Measurements from ENCODE around the gene SAMD3. TPM values are rescaled to one million over a fixed set of nuclear protein-coding genes. Genes with fewer than 3 reads are reported as not detected.
"Not testable (repeated sequence)": the region's sequence is repeated elsewhere in the genome, so short reads cannot be mapped to it uniquely, and the experiment has no call there.

SAMD3 gene
- total RNA-seq, 1 experiment from 2014 or later = 0.39 TPM

DNA sequence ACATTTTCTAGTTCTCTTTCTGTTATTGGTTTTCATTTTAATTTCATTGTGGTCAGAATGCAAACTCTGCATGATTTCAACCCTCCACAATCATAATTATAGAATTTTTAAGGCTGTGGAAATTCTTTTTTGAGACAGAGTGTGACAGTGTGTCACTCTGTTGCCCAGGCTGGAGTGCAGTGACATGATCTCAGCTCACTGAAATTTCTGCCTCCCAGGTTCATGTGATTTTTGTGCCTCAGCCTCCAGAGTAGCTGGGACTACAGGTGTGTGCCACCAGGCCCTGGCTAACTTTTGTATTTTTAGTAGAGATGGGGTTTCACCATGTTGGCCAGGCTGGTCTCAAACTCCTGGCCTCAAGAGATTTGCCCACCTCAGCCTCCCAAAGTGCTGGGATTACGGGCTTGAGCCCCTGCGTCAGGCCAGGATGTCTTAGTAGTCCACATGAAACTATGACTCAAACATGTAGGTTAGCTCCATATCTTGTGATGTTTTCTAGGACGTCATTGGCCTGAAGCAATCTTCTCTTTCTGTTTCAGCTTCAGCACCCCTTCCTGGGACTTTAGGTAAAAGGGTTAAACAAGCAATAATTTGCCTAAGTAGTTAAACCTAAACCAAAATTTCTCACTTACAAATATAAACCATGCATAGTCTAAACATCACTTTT lies 47.4 kb upstream of the SAMD3 start:
- Histone ChIP-seq H2BK120ac (ENCODE audit: low read depth, low read length, poor library complexity, severe bottlenecking) (no peak overlapping the region), H2BK15ac (ENCODE audit: low read depth, low read length) (no peak overlapping the region), H4K5ac (ENCODE audit: insufficient read length, low read depth, low read length) (no peak overlapping the region), H3K4me1 (ENCODE audit: insufficient read depth, low read length) (no peaks in the 10 kb centered on the region), H3K18ac (ENCODE audit: insufficient read length, low read depth, low read length) (no peak overlapping the region), H2BK12ac (ENCODE audit: insufficient read length, low read depth, low read length) (no peak overlapping the region), H3K23me2 (ENCODE audit: insufficient read length, low read depth, low read length, poor library complexity, severe bottlenecking) (no peaks in the 10 kb centered on the region), H4K91ac (ENCODE audit: insufficient read length, low read depth, low read length) (no peak overlapping the region), H3K79me2 (ENCODE audit: insufficient read depth, low read length) (no peaks in the 10 kb centered on the region), H3K9ac (ENCODE audit: extremely low read depth, insufficient read length, low read length) (no peak overlapping the region), H3K27ac (ENCODE audit: insufficient read length, low read depth, low read length) (no peak overlapping the region), H2AK5ac (ENCODE audit: insufficient read length, low read length) (no peak overlapping the region), H3K4me2 (ENCODE audit: insufficient read depth, insufficient read length, low read length) (no peak overlapping the region), H2BK5ac (ENCODE audit: insufficient read length, low read length) (no peak overlapping the region), H3K4ac (ENCODE audit: low read depth, low read length) (no peak overlapping the region), H4K20me1 (ENCODE audit: control insufficient read depth, insufficient read depth, insufficient read length) (no peaks in the 10 kb centered on the region), H3K14ac (ENCODE audit: insufficient read depth, low read length) (no peak overlapping the region), H2BK20ac (ENCODE audit: low read depth, low read length, poor library complexity, severe bottlenecking) (no peak overlapping the region), H3K56ac (ENCODE audit: insufficient read length, low read depth, low read length) (no peak overlapping the region), H2AFZ (ENCODE audit: low read length) (no peak overlapping the region), H3K23ac (ENCODE audit: insufficient read length, low read depth, low read length) (no peak overlapping the region), H3K79me1 (ENCODE audit: insufficient read depth, low read depth, low read length, poor library complexity, severe bottlenecking) (no peaks in the 10 kb centered on the region), H3K9me3 (ENCODE audit: control insufficient read depth, low read depth, low read length) (peaks cover 16% of the 10 kb centered on the region), H3T11ph (ENCODE audit: low read length) (no peak overlapping the region), H4K8ac (replicated peaks; ENCODE audit: insufficient read length, low read depth, low read length) (no peak overlapping the region), H3K27me3 (ENCODE audit: insufficient read depth, low read length) (no peaks in the 10 kb centered on the region)
- WGBS (ENCODE audit: extremely low coverage, insufficient read length, low lambda C conversion rate) = no CpG with 5 or more reads among the region's 3 CpGs
- peaks cover 20 to 41% (median 22%) of the 10 kb centered on the region in 3 experiments for H3K36me3 Mint-ChIP-seq (ENCODE audit: insufficient read depth in 1 of 3, low read depth in 3 of 3)
- no peak overlapping the region for H3K4me3 Mint-ChIP-seq
- no peaks in the 10 kb centered on the region for H3K4me1 Mint-ChIP-seq
- H3K9me3 Mint-ChIP-seq = peaks cover 27 to 37% of the 10 kb centered on the region in 2 experiments
- H3K27me3 Mint-ChIP-seq (ENCODE audit: low read depth) = no peaks in the 10 kb centered on the region
- TF ChIP-seq CTCF (conservative IDR thresholded peaks at IDR 0.05) = no peak
- DNase-seq = no peak
- H3K27ac Mint-ChIP-seq = no peak overlapping the region

GRCh38 chr6:130265553-130265952 lies 42.8 kb upstream of the SAMD3 start:
- not testable (repeated sequence) for H3K4ac ChIP-seq (ENCODE audit: low read depth, low read length); H2BK12ac ChIP-seq (ENCODE audit: insufficient read length, low read depth, low read length); H2BK5ac ChIP-seq (ENCODE audit: insufficient read length, low read length); H3K4me1 ChIP-seq (ENCODE audit: insufficient read depth, low read length); H3K23ac ChIP-seq (ENCODE audit: insufficient read length, low read depth, low read length); H2BK15ac ChIP-seq (ENCODE audit: low read depth, low read length); H3K79me2 ChIP-seq (ENCODE audit: insufficient read depth, low read length); H2BK20ac ChIP-seq (ENCODE audit: low read depth, low read length, poor library complexity, severe bottlenecking); H3K4me3 Mint-ChIP-seq; H3K4me1 Mint-ChIP-seq; H4K20me1 ChIP-seq (ENCODE audit: control insufficient read depth, insufficient read depth, insufficient read length); DNase-seq; H2AFZ ChIP-seq (ENCODE audit: low read length); H3K4me2 ChIP-seq (ENCODE audit: insufficient read depth, insufficient read length, low read length); H3K27me3 Mint-ChIP-seq (ENCODE audit: low read depth); H4K5ac ChIP-seq (ENCODE audit: insufficient read length, low read depth, low read length); H3K9me3 ChIP-seq (ENCODE audit: control insufficient read depth, low read depth, low read length); H3K23me2 ChIP-seq (ENCODE audit: insufficient read length, low read depth, low read length, poor library complexity, severe bottlenecking); H4K8ac ChIP-seq (replicated peaks; ENCODE audit: insufficient read length, low read depth, low read length); H3K27ac ChIP-seq (ENCODE audit: insufficient read length, low read depth, low read length); H3K79me1 ChIP-seq (ENCODE audit: insufficient read depth, low read depth, low read length, poor library complexity, severe bottlenecking); H3K18ac ChIP-seq (ENCODE audit: insufficient read length, low read depth, low read length); H2AK5ac ChIP-seq (ENCODE audit: insufficient read length, low read length); H4K91ac ChIP-seq (ENCODE audit: insufficient read length, low read depth, low read length); H3K9ac ChIP-seq (ENCODE audit: extremely low read depth, insufficient read length, low read length); H3K56ac ChIP-seq (ENCODE audit: insufficient read length, low read depth, low read length); H2BK120ac ChIP-seq (ENCODE audit: low read depth, low read length, poor library complexity, severe bottlenecking); H3T11ph ChIP-seq (ENCODE audit: low read length); H3K27me3 ChIP-seq (ENCODE audit: insufficient read depth, low read length); H3K14ac ChIP-seq (ENCODE audit: insufficient read depth, low read length); H3K27ac Mint-ChIP-seq
- H3K9me3 Mint-ChIP-seq = peaks cover 16 to 31% of the 10 kb centered on the region in 2 experiments
- peaks cover 13 to 36% (median 21%) of the 10 kb centered on the region in 3 experiments for H3K36me3 Mint-ChIP-seq (ENCODE audit: insufficient read depth in 1 of 3, low read depth in 3 of 3)
- WGBS (ENCODE audit: extremely low coverage, insufficient read length, low lambda C conversion rate) = no CpG with 5 or more reads among the region's 2 CpGs
